Neural progenitor cell (in vitro differentiated cells): Measurements from ENCODE around the gene KCNS1. TPM values are rescaled to one million over a fixed set of nuclear protein-coding genes. Genes with fewer than 3 reads are reported as not detected.

Experiments used
- DNase-seq: peaks from one replicate; pipeline ENCODE4 v3.0.0-alpha.2; 2016; ENCODE audit warnings: low spot score
- H2AFZ ChIP-seq: fragments of 200-600 bp; sonication (generic); replicated peaks from 2 replicates; pipeline ENCODE4 v1.6.1; 2016; ENCODE audit warnings: antibody characterized with exemption
- H3F3A ChIP-seq: fragments of 200-600 bp; sonication (generic); 2 replicates; pipeline ENCODE4 v1.6.1; 2016; ENCODE audit warnings: antibody characterized with exemption, low read depth
- H3K27ac ChIP-seq: fragments of 200-600 bp; sonication (generic); 2 replicates; pipeline ENCODE4 v1.5.1; 2016; ENCODE audit warnings: mild to moderate bottlenecking
- H3K27me3 ChIP-seq: fragments of 200-600 bp; sonication (generic); 2 replicates; pipeline ENCODE4 v1.6.1; 2016; ENCODE audit warnings: mild to moderate bottlenecking, moderate library complexity
- H3K36me3 ChIP-seq: fragments of 200-600 bp; sonication (generic); 2 replicates; pipeline ENCODE4 v1.5.1; 2016
- H3K4me1 ChIP-seq: fragments of 200-600 bp; sonication (generic); 2 replicates; pipeline ENCODE4 v1.6.1; 2016; ENCODE audit warnings: mixed run types
- H3K4me2 ChIP-seq: fragments of 200-600 bp; sonication (generic); 2 replicates; pipeline ENCODE4 v1.6.1; 2016
- H3K4me3 ChIP-seq: fragments of 200-600 bp; sonication (generic); 2 replicates; pipeline ENCODE4 v1.5.1; 2016
- H3K79me2 ChIP-seq: fragments of 200-600 bp; sonication (generic); 2 replicates; pipeline ENCODE4 v1.6.1; 2016; ENCODE audit warnings: low read depth
- H3K9ac ChIP-seq: fragments of 200-600 bp; sonication (generic); 2 replicates; pipeline ENCODE4 v1.6.1; 2016
- H3K9me3 ChIP-seq: fragments of 200-600 bp; sonication (generic); 2 replicates; pipeline ENCODE4 v1.5.1; 2016; ENCODE audit warnings: low read depth
- H4K20me1 ChIP-seq: fragments of 200-600 bp; sonication (generic); 2 replicates; pipeline ENCODE4 v1.6.1; 2016; ENCODE audit warnings: low read depth
- H3K27ac Mint-ChIP-seq: 3 replicates; pipeline ENCODE4 v1.8.0; 2021; ENCODE audit warnings: mixed read lengths
- H3K27me3 Mint-ChIP-seq: 2 replicates; pipeline ENCODE4 v1.8.0; 2022; ENCODE audit warnings: low read depth, mild to moderate bottlenecking, inconsistent platforms, moderate library complexity, mixed read lengths; ENCODE audit not compliant: insufficient read depth
- H3K36me3 Mint-ChIP-seq: 3 replicates; pipeline ENCODE4 v1.8.0; 2021; ENCODE audit warnings: mixed read lengths
- H3K4me1 Mint-ChIP-seq: 3 replicates; pipeline ENCODE4 v1.8.0; 2021; ENCODE audit warnings: mixed read lengths
- H3K4me3 Mint-ChIP-seq: 3 replicates; pipeline ENCODE4 v1.8.0; 2021; ENCODE audit warnings: mild to moderate bottlenecking, moderate library complexity, mixed read lengths
- H3K9me3 Mint-ChIP-seq: 3 replicates; pipeline ENCODE4 v1.8.0; 2020; ENCODE audit warnings: mixed read lengths
- CTCF ChIP-seq: fragments of 200-600 bp; sonication (generic); IDR thresholded peaks from 2 replicates; pipeline ENCODE4 v1.5.1; 2017; ENCODE audit warnings: antibody characterized with exemption, mild to moderate bottlenecking
- EZH2 ChIP-seq: fragments of 200-600 bp; sonication (generic); IDR thresholded peaks from 2 replicates; pipeline ENCODE4 v1.6.1; 2017; ENCODE audit warnings: antibody characterized with exemption, mild to moderate bottlenecking, moderate library complexity
- EZH2phosphoT487 ChIP-seq: fragments of 200-600 bp; sonication (generic); IDR thresholded peaks from 2 replicates; pipeline ENCODE4 v1.6.1; 2017; ENCODE audit warnings: antibody characterized with exemption
- total RNA-seq: library from RNA; depleted of rRNA; stranded (reverse); fragments of >200 nt; gene quantifications from 2 replicates; pipeline ENCODE4 v1.2.3, GENCODE V29; 2015; ENCODE audit warnings: low replicate concordance

The KCNS1 gene
- total RNA-seq, 1 donor from 2014 or later = not detected

DNA sequence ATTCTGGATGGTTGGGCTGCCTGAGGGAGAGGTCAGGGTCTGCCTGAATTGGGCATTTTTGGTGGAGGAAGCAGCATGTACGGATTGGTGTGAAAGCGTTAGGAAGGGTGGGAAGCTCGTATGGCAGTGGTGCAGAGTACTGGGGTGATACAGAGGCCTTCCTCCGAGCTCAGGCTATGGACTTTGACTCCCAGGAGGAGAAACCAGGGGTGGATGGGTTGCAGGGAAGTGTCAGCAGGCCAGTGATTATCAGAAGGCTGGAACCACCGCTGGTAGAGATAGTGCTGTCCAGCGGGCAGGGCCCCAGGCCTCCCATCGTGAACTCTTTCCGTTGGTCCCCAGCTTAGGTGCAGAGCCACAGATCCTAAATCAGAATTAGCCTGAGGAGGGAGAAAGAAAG, 8.7 kb upstream of the KCNS1 start:
- Histone ChIP-seq H3K27me3 (no peaks in the 10 kb centered on the region), H2AFZ (no peak overlapping the region), H3K4me1 (no peaks in the 10 kb centered on the region), H4K20me1 (no peaks in the 10 kb centered on the region), H3K27ac (no peak overlapping the region), H3K9me3 (no peaks in the 10 kb centered on the region), H3K79me2 (no peaks in the 10 kb centered on the region), H3K36me3 (no peaks in the 10 kb centered on the region), H3K4me3 (no peak overlapping the region), H3F3A (no peaks in the 10 kb centered on the region), H3K9ac (no peak overlapping the region), H3K4me2 (no peak overlapping the region)
- Mint-ChIP-seq H3K36me3 (no peaks in the 10 kb centered on the region), H3K27ac (peak overlapping the region; percentile 6), H3K4me3 (no peak overlapping the region), H3K27me3 (peaks cover 2% of the 10 kb centered on the region), H3K4me1 (peaks cover 8% of the 10 kb centered on the region), H3K9me3 (no peaks in the 10 kb centered on the region)
- TF ChIP-seq EZH2 = no peak
- TF ChIP-seq EZH2phosphoT487 = no peak
- TF ChIP-seq CTCF = no peak
- no peak for DNase-seq

DNA sequence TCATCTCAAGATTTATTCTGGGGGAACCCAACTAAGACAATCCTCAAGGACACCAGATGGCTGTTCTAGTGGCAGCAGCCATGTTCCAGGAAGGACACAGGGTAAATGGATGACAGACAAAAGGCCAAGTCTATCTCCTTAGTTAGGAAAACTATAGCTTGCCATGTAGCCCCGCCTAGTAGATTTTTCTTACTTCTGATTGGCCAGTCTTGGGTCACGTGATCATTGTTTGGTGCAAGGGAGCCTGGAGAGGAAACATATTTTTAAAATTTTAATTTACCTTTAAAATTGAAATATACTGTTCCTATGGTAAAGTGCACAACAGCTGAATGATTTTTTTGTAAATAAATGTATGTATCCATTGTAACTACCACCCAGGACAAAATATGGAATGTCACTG, 4.4 kb upstream of the KCNS1 start:
- H3F3A ChIP-seq = no peaks in the 10 kb centered on the region
- H3K36me3 ChIP-seq = no peaks in the 10 kb centered on the region
- H3K27me3 Mint-ChIP-seq = peaks cover 9% of the 10 kb centered on the region
- H3K4me1 ChIP-seq = no peaks in the 10 kb centered on the region
- no peaks in the 10 kb centered on the region for H3K79me2 ChIP-seq
- no peak overlapping the region for H3K4me3 ChIP-seq
- H4K20me1 ChIP-seq = no peaks in the 10 kb centered on the region
- no peak overlapping the region for H2AFZ ChIP-seq
- H3K9ac ChIP-seq = no peak overlapping the region
- no peak overlapping the region for H3K4me3 Mint-ChIP-seq
- peaks cover 4% of the 10 kb centered on the region for H3K4me1 Mint-ChIP-seq
- H3K36me3 Mint-ChIP-seq = no peaks in the 10 kb centered on the region
- H3K27ac Mint-ChIP-seq = no peak overlapping the region
- H3K9me3 ChIP-seq = no peaks in the 10 kb centered on the region
- no peak overlapping the region for H3K27ac ChIP-seq
- no peak for TF ChIP-seq CTCF
- no peak for TF ChIP-seq EZH2
- no peak for TF ChIP-seq EZH2phosphoT487
- DNase-seq = no peak
- H3K9me3 Mint-ChIP-seq = no peaks in the 10 kb centered on the region
- H3K27me3 ChIP-seq = peaks cover 16% of the 10 kb centered on the region
- H3K4me2 ChIP-seq = no peak overlapping the region

DNA sequence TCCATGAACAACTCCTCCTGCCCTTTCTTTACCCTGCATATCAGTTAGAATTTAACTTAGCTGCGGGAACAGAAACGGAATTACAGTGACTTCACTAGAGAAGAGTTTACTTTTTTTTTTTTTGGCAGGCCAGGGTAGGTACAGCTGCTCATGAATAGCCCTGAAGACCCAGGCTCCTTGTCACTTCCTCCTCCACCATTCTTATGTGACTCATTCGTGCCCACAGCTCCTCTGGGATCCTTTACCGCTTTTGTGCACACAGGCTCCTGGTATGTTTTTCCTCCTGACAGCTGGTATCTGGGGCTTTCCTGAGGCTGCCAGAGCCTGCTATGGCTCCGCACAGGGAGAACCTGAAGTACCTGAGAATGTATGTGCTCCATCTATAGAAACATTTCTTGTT, 3.9 kb upstream of the KCNS1 start:
- no peak overlapping the region for H3K27ac Mint-ChIP-seq
- H3K9me3 Mint-ChIP-seq = no peaks in the 10 kb centered on the region
- H3K4me3 ChIP-seq = no peak overlapping the region
- H3K4me1 ChIP-seq = no peaks in the 10 kb centered on the region
- H3K4me1 Mint-ChIP-seq = peaks cover 4% of the 10 kb centered on the region
- H3K27me3 Mint-ChIP-seq = peaks cover 14% of the 10 kb centered on the region
- H3K9ac ChIP-seq = no peak overlapping the region
- no peaks in the 10 kb centered on the region for H3F3A ChIP-seq
- H2AFZ ChIP-seq = no peak overlapping the region
- TF ChIP-seq CTCF (no peak), EZH2phosphoT487 (no peak), EZH2 (no peak)
- H3K79me2 ChIP-seq = no peaks in the 10 kb centered on the region
- no peak overlapping the region for H3K4me3 Mint-ChIP-seq
- no peak for DNase-seq
- no peak overlapping the region for H3K4me2 ChIP-seq
- H3K36me3 Mint-ChIP-seq = no peaks in the 10 kb centered on the region
- no peak overlapping the region for H3K27ac ChIP-seq
- H4K20me1 ChIP-seq = no peaks in the 10 kb centered on the region
- no peaks in the 10 kb centered on the region for H3K36me3 ChIP-seq
- H3K27me3 ChIP-seq = peaks cover 21% of the 10 kb centered on the region
- no peaks in the 10 kb centered on the region for H3K9me3 ChIP-seq
